Activated CD4-positive, alpha-beta T cell treated with anti-CD3 and anti-CD28 coated beads for 48 hours (primary cell): ENCODE measurements around the gene DIP2B.
"Not testable (repeated sequence)": the region's sequence is repeated elsewhere in the genome, so short reads cannot be mapped to it uniquely, and the experiment has no call there.

Experiments
- DNase-seq: peaks from one replicate; pipeline ENCODE4 v3.0.0-alpha.2; 2020

The DIP2B gene

GRCh38 chr12:50519353-50519752, 14.6 kb downstream of the DIP2B start:
- no peak for DNase-seq

- DNase-seq = no peak
These were observed 15.8 kb downstream of the DIP2B start for GRCh38 chr12:50520416-50521207.

- not testable (repeated sequence) for DNase-seq
These were observed 17.0 kb downstream of the DIP2B start for GRCh38 chr12:50521781-50522180.

- DNase-seq = no peak
These were observed 19.0 kb downstream of the DIP2B start for GRCh38 chr12:50523772-50524171.

- no peak for DNase-seq
These were observed 19.8 kb downstream of the DIP2B start for GRCh38 chr12:50524621-50525020.

GRCh38 chr12:50525422-50525821, 20.6 kb downstream of the DIP2B start:
- DNase-seq = no peak

- DNase-seq = no peak
These were observed 22.6 kb downstream of the DIP2B start for GRCh38 chr12:50527359-50527726.

- no peak for DNase-seq
These were observed 24.0 kb downstream of the DIP2B start for GRCh38 chr12:50528800-50529199.

GRCh38 chr12:50529345-50529744, 24.6 kb downstream of the DIP2B start:
- no peak for DNase-seq

GRCh38 chr12:50530532-50530931, 25.7 kb downstream of the DIP2B start:
- no peak for DNase-seq

GRCh38 chr12:50533203-50533584, 28.4 kb downstream of the DIP2B start:
- DNase-seq = no peak

GRCh38 chr12:50533971-50534370, 29.2 kb downstream of the DIP2B start:
- DNase-seq = no peak

- no peak for DNase-seq
These were observed 32.2 kb downstream of the DIP2B start for GRCh38 chr12:50536831-50537537.

- DNase-seq = peak; percentile 47
These were observed 32.7 kb downstream of the DIP2B start for GRCh38 chr12:50537538-50537919.

- no peak for DNase-seq
These were observed 33.4 kb downstream of the DIP2B start for GRCh38 chr12:50538182-50538581.

GRCh38 chr12:50541139-50541538, 36.4 kb downstream of the DIP2B start:
- DNase-seq = no peak

- DNase-seq = peak; percentile 46
These were observed 37.7 kb downstream of the DIP2B start for GRCh38 chr12:50542448-50542847.

GRCh38 chr12:50543188-50543587, 38.4 kb downstream of the DIP2B start:
- not testable (repeated sequence) for DNase-seq

- no peak for DNase-seq
These were observed 40.4 kb downstream of the DIP2B start for GRCh38 chr12:50545213-50545612.

- no peak for DNase-seq
These were observed 41.0 kb downstream of the DIP2B start for GRCh38 chr12:50545786-50546185.

GRCh38 chr12:50546441-50547318, 41.9 kb downstream of the DIP2B start:
- no peak for DNase-seq

GRCh38 chr12:50547742-50548141, 43.0 kb downstream of the DIP2B start:
- DNase-seq = no peak

- DNase-seq = no peak
These were observed 45.1 kb downstream of the DIP2B start for GRCh38 chr12:50549885-50550284.
